H1 (cell line): ENCODE results near the gene CDH22. TPM values are rescaled to one million over a fixed set of nuclear protein-coding genes. Genes with fewer than 3 reads are reported as not detected.

Source experiments
- CTCF ChIA-PET: fragments of 300-600 bp; sonication (Branson Sonifier 250); formaldehyde crosslinking; loops from one replicate; lab custom pipeline; 2021; ENCODE audit not compliant: partially characterized antibody; lab: Charles Lee
- POLR2A ChIA-PET: fragments of 300-600 bp; sonication (Branson Sonifier 250); formaldehyde crosslinking; loops from one replicate; lab custom pipeline; 2021; ENCODE audit warnings: inconsistent platforms; ENCODE audit not compliant: partially characterized antibody; lab: Charles Lee
- DNase-seq, 2 experiments: peaks; one replicate each; pipeline versions ENCODE4 v3.0.0 to v3.0.0-alpha.2; 2010 to 2022; ENCODE audit warnings: low spot score in 2 of 2, low read depth in 1 of 2, mixed read lengths in 1 of 2
- FAIRE-seq: peaks from 2 replicates; lab custom pipeline; 2011; peaks lifted over from hg19 to GRCh38; lab: Jason Lieb, UNC
- H2AFZ ChIP-seq: 2 replicates; pipeline ENCODE4 v1.8.1; 2012; ENCODE audit warnings: low read length, inconsistent platforms
- H2AK5ac ChIP-seq: 2 replicates; pipeline ENCODE4 v1.6.1; 2013; ENCODE audit warnings: low read depth, low read length
- H2BK120ac ChIP-seq: replicated peaks from 2 replicates; pipeline ENCODE3; 2013; ENCODE audit warnings: low read depth, low read length, inconsistent platforms
- H2BK12ac ChIP-seq: 2 replicates; pipeline ENCODE4 v1.6.1; 2013; ENCODE audit warnings: low read depth, low read length
- H2BK15ac ChIP-seq: 2 replicates; pipeline ENCODE4 v1.6.1; 2013; ENCODE audit warnings: low read length
- H2BK20ac ChIP-seq: 2 replicates; pipeline ENCODE4 v1.6.1; 2013; ENCODE audit warnings: low read length
- H2BK5ac ChIP-seq: 2 replicates; pipeline ENCODE4 v1.6.1; 2013; ENCODE audit warnings: low read depth, low read length
- H3K14ac ChIP-seq: 2 replicates; pipeline ENCODE4 v1.6.1; 2013; ENCODE audit warnings: inconsistent platforms; ENCODE audit not compliant: insufficient read length
- H3K18ac ChIP-seq: 2 replicates; pipeline ENCODE4 v1.6.1; 2013; ENCODE audit warnings: low read length; ENCODE audit errors: extremely low read depth
- H3K23ac ChIP-seq: 2 replicates; pipeline ENCODE4 v1.6.1; 2013; ENCODE audit warnings: inconsistent platforms; ENCODE audit not compliant: insufficient read length
- H3K23me2 ChIP-seq: 2 replicates; pipeline ENCODE4 v1.6.1; 2013; ENCODE audit warnings: low read depth, low read length
- H3K27ac ChIP-seq: 2 replicates; pipeline ENCODE4 v1.6.1; 2011; ENCODE audit warnings: low read depth, low read length, inconsistent platforms
- H3K27me3 ChIP-seq, 4 experiments: replicated peaks in 1 of 4; 1 replicate in 1 of 4; 2 replicates in 3 of 4; pipeline versions ENCODE4 v1.6.1 to v1.8.1; 2011 to 2013; ENCODE audit warnings: low read length in 3 of 4, mild to moderate bottlenecking in 3 of 4, inconsistent platforms in 2 of 4, mixed read lengths in 2 of 4, moderate library complexity in 1 of 4; ENCODE audit not compliant: control insufficient read depth in 3 of 4, insufficient read depth in 3 of 4; ENCODE audit errors: extremely low read depth in 1 of 4
- H3K36me3 ChIP-seq, 4 experiments: 2 replicates each; pipeline versions ENCODE4 v1.6.1 to v1.8.1; 2011 to 2013; ENCODE audit warnings: mild to moderate bottlenecking in 4 of 4, low read length in 3 of 4, moderate library complexity in 2 of 4, control low read depth in 1 of 4, inconsistent platforms in 1 of 4; ENCODE audit not compliant: insufficient read depth in 4 of 4, control insufficient read depth in 2 of 4
- H3K4ac ChIP-seq: replicated peaks from 2 replicates; pipeline ENCODE3; 2013; ENCODE audit warnings: low read length, low read depth, mixed read lengths, inconsistent platforms; ENCODE audit not compliant: insufficient read length
- H3K4me1 ChIP-seq, 4 experiments: replicated peaks in 1 of 4; 1 replicate in 1 of 4; 2 replicates in 3 of 4; pipeline versions ENCODE4 v1.6.1 to v1.8.1; 2011 to 2013; ENCODE audit warnings: low read length in 3 of 4, inconsistent platforms in 2 of 4, mixed read lengths in 1 of 4; ENCODE audit not compliant: insufficient read depth in 4 of 4, control insufficient read depth in 3 of 4
- H3K4me2 ChIP-seq, 2 experiments: 2 replicates each; pipeline versions ENCODE4 v1.6.1 to v1.8.1; 2011 to 2013; ENCODE audit warnings: low read depth in 2 of 2, low read length in 2 of 2, control low read depth in 1 of 2, inconsistent platforms in 1 of 2, mild to moderate bottlenecking in 1 of 2; ENCODE audit not compliant: insufficient read depth in 1 of 2
- H3K4me3 ChIP-seq, 4 experiments: fragments of 200-600, 300-600 bp in 1 of 4; sonication (generic), shearing (Covaris generic), sonication (Bioruptor Twin) in 1 of 4; 2 replicates each; pipeline versions ENCODE4 v1.5.1 to v1.8.1; 2011 to 2016; ENCODE audit warnings: low read length in 4 of 4, low read depth in 3 of 4, control low read depth in 2 of 4, inconsistent platforms in 2 of 4, mild to moderate bottlenecking in 2 of 4, mixed read lengths in 1 of 4, moderate library complexity in 1 of 4; ENCODE audit not compliant: insufficient read depth in 2 of 4; ENCODE audit errors: extremely low read depth in 1 of 4
- H3K56ac ChIP-seq: replicated peaks from 2 replicates; pipeline ENCODE3; 2013; ENCODE audit warnings: low read depth, mild to moderate bottlenecking, mixed read lengths, low read length, inconsistent platforms; ENCODE audit not compliant: insufficient read length
- H3K79me1 ChIP-seq: 2 replicates; pipeline ENCODE4 v1.6.1; 2013; ENCODE audit warnings: low read depth, low read length, control low read depth
- H3K79me2 ChIP-seq, 2 experiments: 2 replicates each; pipeline versions ENCODE4 v1.6.1 to v1.8.1; 2012 to 2013; ENCODE audit warnings: low read length in 2 of 2, mild to moderate bottlenecking in 2 of 2, inconsistent platforms in 1 of 2; ENCODE audit not compliant: insufficient read depth in 2 of 2, control insufficient read depth in 1 of 2
- H3K9ac ChIP-seq, 4 experiments: replicated peaks in 1 of 4; 1 replicate in 1 of 4; 2 replicates in 3 of 4; pipeline versions ENCODE4 v1.6.1 to v1.8.1; 2011 to 2013; ENCODE audit warnings: low read depth in 3 of 4, low read length in 3 of 4, control low read depth in 2 of 4, mild to moderate bottlenecking in 2 of 4, moderate library complexity in 2 of 4, inconsistent platforms in 1 of 4; ENCODE audit errors: extremely low read depth in 1 of 4
- H3K9me3 ChIP-seq, 2 experiments: 2 replicates each; pipeline versions ENCODE4 v1.6.1 to v1.8.1; 2012 to 2013; ENCODE audit warnings: mild to moderate bottlenecking in 2 of 2, moderate library complexity in 2 of 2, control low read depth in 1 of 2, inconsistent platforms in 1 of 2, low read depth in 1 of 2, low read length in 1 of 2, mixed read lengths in 1 of 2; ENCODE audit not compliant: insufficient read depth in 2 of 2
- H4K20me1 ChIP-seq, 2 experiments: replicated peaks in 1 of 2; 2 replicates each; pipeline versions ENCODE3 to v1.8.1; 2011 to 2013; ENCODE audit warnings: inconsistent platforms in 2 of 2, low read length in 2 of 2, mild to moderate bottlenecking in 1 of 2; ENCODE audit not compliant: insufficient read depth in 2 of 2, control insufficient read depth in 1 of 2
- H4K5ac ChIP-seq: 2 replicates; pipeline ENCODE4 v1.6.1; 2013; ENCODE audit warnings: low read length, low read depth, mixed read lengths, inconsistent platforms; ENCODE audit not compliant: insufficient read length
- H4K8ac ChIP-seq: 2 replicates; pipeline ENCODE4 v1.8.0; 2013; ENCODE audit warnings: mild to moderate bottlenecking, moderate library complexity, low read length, inconsistent platforms; ENCODE audit not compliant: insufficient read depth; ENCODE audit errors: extremely low read depth
- H4K91ac ChIP-seq: replicated peaks from 2 replicates; pipeline ENCODE3; 2013; ENCODE audit warnings: low read length, mixed read lengths, inconsistent platforms; ENCODE audit not compliant: insufficient read length
- CHD1 ChIP-seq: IDR thresholded peaks from 2 replicates; pipeline ENCODE4 v1.6.1; 2012; ENCODE audit warnings: low read depth, low read length, improper control_type of control experiment
- NRF1 ChIP-seq: IDR thresholded peaks from 2 replicates; pipeline ENCODE4 v1.6.1; 2011; ENCODE audit warnings: mild to moderate bottlenecking, low read depth, low read length, improper control_type of control experiment
- SAP30 ChIP-seq: fragments of 300-600 bp; sonication (generic); IDR thresholded peaks from 2 replicates; pipeline ENCODE4 v1.7.1; 2012; ENCODE audit warnings: low read length, moderate library complexity, mild to moderate bottlenecking, inconsistent platforms; ENCODE audit not compliant: insufficient read depth, insufficient replicate concordance
- WGBS, 2 experiments: shearing (Covaris generic) in 1 of 2; methylation state at CpG; one replicate each; pipeline versions ENCODE4 v1.1.6 to v1.1.7; 2013 to 2015; ENCODE audit warnings: low lambda C conversion rate in 2 of 2, mixed read lengths in 2 of 2, inconsistent platforms in 1 of 2, low coverage in 1 of 2, missing lambda C conversion rate in 1 of 2; ENCODE audit not compliant: insufficient replicate concordance in 2 of 2, insufficient coverage in 1 of 2, insufficient read length in 1 of 2; ENCODE audit errors: extremely low coverage in 1 of 2, missing lambda C conversion rate in 1 of 2; 5-methylcytosine and 5-hydroxymethylcytosine counted together
- polyA plus RNA-seq, 7 experiments: library from polyadenylated mRNA; depleted of rRNA in 3 of 7; stranded (reverse) in 5 of 7; unstranded in 2 of 7; fragments of >200 nt in 5 of 7; fragments of 200-250 nt in 2 of 7; gene quantifications; 1 replicate in 5 of 7; 2 replicates in 1 of 7; 4 replicates in 1 of 7; pipeline versions ENCODE4 v1.2.1 to v1.2.3, GENCODE V29; 2011 to 2013; ENCODE audit warnings: missing spikeins in 2 of 7, mixed read lengths in 2 of 7
- total RNA-seq: library from RNA; stranded (reverse); fragmentation: NEBNext Ultra II Directional; extraction: Animal tissue kit (Norgen Biotek cat#: 25700); gene quantifications from 2 replicates; pipeline ENCODE4 v1.2.1, GENCODE V29; 2021
- TF ChIP-seq, protein P1 (sequence below): IDR thresholded peaks from 2 replicates; pipeline ENCODE4 v1.6.1; 2012; ENCODE audit warnings: low read length, inconsistent platforms

CDH22 gene
- total and polyA plus RNA-seq, 2 of the 8 experiments (the other 6 are each of a cell fraction or from before 2014, with no cell fraction given), result 0.35 to 0.39 TPM

DNA sequence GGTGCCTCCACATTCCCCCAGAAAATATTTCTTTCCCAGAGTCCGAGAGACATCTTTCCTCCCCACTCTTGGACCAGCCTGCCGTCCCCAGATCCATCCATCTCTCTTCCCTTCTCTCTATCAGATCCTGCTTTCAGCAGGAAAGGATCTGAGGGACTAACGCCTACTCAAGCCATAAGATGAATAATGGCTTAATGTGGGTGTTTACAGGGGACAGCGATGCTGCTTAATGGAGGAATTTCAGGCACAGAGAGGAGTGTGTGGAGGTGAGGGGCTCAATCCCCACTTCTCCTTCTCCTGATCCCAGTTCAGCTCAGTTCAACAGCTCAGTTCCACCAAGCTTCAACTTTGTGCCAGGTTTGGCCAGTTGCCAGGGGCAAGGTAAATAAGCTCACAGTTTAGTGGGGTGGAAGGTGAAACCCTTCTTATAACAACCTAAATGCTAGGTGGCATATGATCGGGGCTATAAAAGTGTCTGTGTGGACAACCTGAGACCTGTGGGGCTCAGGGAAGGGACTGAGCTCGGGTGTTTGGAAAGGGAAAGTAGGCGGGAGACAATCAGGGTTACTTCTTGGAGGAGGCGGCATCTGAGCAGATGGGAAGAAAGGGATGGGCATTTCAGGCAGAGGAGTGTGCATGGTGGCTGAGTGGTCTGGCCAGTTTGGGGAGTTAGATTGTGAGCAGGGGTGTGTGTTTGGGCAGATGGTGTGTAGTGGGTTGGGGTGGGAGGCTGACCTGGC, 55.8 kb downstream of the CDH22 start:
- Histone ChIP-seq H3K27me3 (peaks cover 9 to 40% (median 29%) of the 10 kb centered on the region in 4 experiments), H3K18ac (no peak overlapping the region), H3K14ac (no peak overlapping the region), H2BK5ac (no peak overlapping the region; the same call in 1 of the 2 replicates), H3K9me3 (no peaks in the 10 kb centered on the region), H2BK12ac (no peak overlapping the region), H3K56ac (no peak overlapping the region), H3K4me1 (peaks cover 0 to 9% (median 5%) of the 10 kb centered on the region in 4 experiments; a peak in 5 of 7 replicates), H4K5ac (no peak overlapping the region), H2BK15ac (no peak overlapping the region; the same call in 1 of the 2 replicates), H3K79me2 (no peaks in the 10 kb centered on the region), H3K36me3 (no peaks in the 10 kb centered on the region), H2BK120ac (no peak overlapping the region), H2BK20ac (no peak overlapping the region), H4K20me1 (no peaks in the 10 kb centered on the region), H3K79me1 (no peaks in the 10 kb centered on the region), H4K8ac (no peak overlapping the region), H3K27ac (no peak overlapping the region), H3K4me2 (no peak overlapping the region), H3K23me2 (peaks cover 8% of the 10 kb centered on the region; the same call in 1 of the 2 replicates), H2AFZ (no peak overlapping the region), H3K4me3 (no peak overlapping the region), H4K91ac (no peak overlapping the region), H2AK5ac (no peak overlapping the region), H3K4ac (no peak overlapping the region), H3K9ac (no peak overlapping the region), H3K23ac (no peak overlapping the region)
- ChIA-PET POLR2A (no interaction called here), CTCF (interaction anchor here (0.7 to 3.5 kb wide), 18 partner anchors 10 to 124 kb away, joined by 3 to 16 read pairs (median 4); no protein-coding TSS in a partner anchor)
- WGBS, 2 experiments, result 90% methylated on average over 8 of the region's 8 CpGs; no CpG with 5 or more reads in 1 of the 2 experiments
- TF ChIP-seq CHD1, result no peak
- TF ChIP-seq, protein P1, sequence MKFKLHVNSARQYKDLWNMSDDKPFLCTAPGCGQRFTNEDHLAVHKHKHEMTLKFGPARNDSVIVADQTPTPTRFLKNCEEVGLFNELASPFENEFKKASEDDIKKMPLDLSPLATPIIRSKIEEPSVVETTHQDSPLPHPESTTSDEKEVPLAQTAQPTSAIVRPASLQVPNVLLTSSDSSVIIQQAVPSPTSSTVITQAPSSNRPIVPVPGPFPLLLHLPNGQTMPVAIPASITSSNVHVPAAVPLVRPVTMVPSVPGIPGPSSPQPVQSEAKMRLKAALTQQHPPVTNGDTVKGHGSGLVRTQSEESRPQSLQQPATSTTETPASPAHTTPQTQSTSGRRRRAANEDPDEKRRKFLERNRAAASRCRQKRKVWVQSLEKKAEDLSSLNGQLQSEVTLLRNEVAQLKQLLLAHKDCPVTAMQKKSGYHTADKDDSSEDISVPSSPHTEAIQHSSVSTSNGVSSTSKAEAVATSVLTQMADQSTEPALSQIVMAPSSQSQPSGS, result no peak
- TF ChIP-seq SAP30, result no peak
- TF ChIP-seq NRF1, result no peak
- DNase-seq (no peak), FAIRE-seq (no peak)
